OCI-LY7 (cell line): ENCODE results near the gene PIGQ.

Experiments used
- EZH2phosphoT487 ChIP-seq: fragments of 200-600 bp; sonication (generic); IDR thresholded peaks from 2 replicates; pipeline ENCODE4 v1.6.1; 2018; ENCODE audit warnings: low read depth, borderline replicate concordance, mild to moderate bottlenecking, mixed run types, antibody characterized with exemption, low read length, moderate library complexity, mixed read lengths
- TF ChIP-seq, protein P1 (sequence below): fragments of 200-600 bp; sonication (generic); conservative IDR thresholded peaks from 2 replicates; pipeline ENCODE4 v1.5.1; 2014; ENCODE audit warnings: mild to moderate bottlenecking, antibody characterized with exemption, low read length, moderate library complexity, mixed read lengths

DNA sequence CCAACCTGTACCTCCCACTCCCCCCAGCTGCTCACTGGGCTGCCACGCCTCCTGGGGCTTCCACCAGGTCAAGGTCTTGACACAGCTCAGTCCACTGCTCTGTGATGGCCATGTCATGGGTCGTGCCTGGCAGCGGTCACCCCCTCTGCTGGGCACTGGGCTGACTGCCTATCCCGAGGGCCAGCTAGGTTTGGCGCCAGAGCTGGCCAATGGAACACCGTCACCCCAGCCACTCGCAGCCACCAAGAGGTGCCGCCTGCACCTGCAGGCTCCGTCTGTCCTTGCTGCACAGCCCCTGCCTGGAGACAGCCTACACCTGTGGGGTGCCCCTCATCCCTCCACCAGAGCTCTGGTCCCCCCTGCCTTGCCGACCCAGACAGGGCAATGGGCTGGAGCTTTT is 15.6 kb downstream of the PIGQ start:
- TF ChIP-seq EZH2phosphoT487 = no peak
- TF ChIP-seq, protein P1, sequence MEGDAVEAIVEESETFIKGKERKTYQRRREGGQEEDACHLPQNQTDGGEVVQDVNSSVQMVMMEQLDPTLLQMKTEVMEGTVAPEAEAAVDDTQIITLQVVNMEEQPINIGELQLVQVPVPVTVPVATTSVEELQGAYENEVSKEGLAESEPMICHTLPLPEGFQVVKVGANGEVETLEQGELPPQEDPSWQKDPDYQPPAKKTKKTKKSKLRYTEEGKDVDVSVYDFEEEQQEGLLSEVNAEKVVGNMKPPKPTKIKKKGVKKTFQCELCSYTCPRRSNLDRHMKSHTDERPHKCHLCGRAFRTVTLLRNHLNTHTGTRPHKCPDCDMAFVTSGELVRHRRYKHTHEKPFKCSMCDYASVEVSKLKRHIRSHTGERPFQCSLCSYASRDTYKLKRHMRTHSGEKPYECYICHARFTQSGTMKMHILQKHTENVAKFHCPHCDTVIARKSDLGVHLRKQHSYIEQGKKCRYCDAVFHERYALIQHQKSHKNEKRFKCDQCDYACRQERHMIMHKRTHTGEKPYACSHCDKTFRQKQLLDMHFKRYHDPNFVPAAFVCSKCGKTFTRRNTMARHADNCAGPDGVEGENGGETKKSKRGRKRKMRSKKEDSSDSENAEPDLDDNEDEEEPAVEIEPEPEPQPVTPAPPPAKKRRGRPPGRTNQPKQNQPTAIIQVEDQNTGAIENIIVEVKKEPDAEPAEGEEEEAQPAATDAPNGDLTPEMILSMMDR = no peak
